Activated CD8-positive, alpha-beta memory T cell treated with anti-CD3 and anti-CD28 coated beads, Interleukin-2, amount 10 ng/mL, durations not matched to agents 7 days and 5 days (primary cell): Measurements from ENCODE around the gene ECEL1. TPM values are rescaled to one million over a fixed set of nuclear protein-coding genes. Genes with fewer than 3 reads are reported as not detected.

Experiments used
- ATAC-seq: fragments of 150-1000 bp; cut with Tn5 transposase; one replicate; pipeline ENCODE4 v1.10.0; 2021; ENCODE audit warnings: moderate library complexity
- CTCF ChIA-PET: fragments of 350-600 bp; sonication (Branson Sonifier 250); formaldehyde crosslinking; loops from one replicate; lab custom pipeline; 2021; ENCODE audit warnings: antibody characterized with exemption; lab: Charles Lee
- DNase-seq: peaks from one replicate; pipeline ENCODE4 v3.0.0-alpha.2; 2020
- H3K27ac Mint-ChIP-seq: one replicate; pipeline ENCODE4 v1.8.0; 2021; ENCODE audit warnings: mild to moderate bottlenecking, mixed read lengths
- H3K27me3 Mint-ChIP-seq: one replicate; pipeline ENCODE4 v1.8.0; 2021; ENCODE audit warnings: mixed read lengths
- H3K36me3 Mint-ChIP-seq: one replicate; pipeline ENCODE4 v1.8.0; 2021; ENCODE audit warnings: mild to moderate bottlenecking, mixed read lengths
- H3K4me1 Mint-ChIP-seq: one replicate; pipeline ENCODE4 v1.8.0; 2021; ENCODE audit warnings: mixed read lengths
- H3K4me3 Mint-ChIP-seq: one replicate; pipeline ENCODE4 v1.8.0; 2021; ENCODE audit warnings: mild to moderate bottlenecking, moderate library complexity, mixed read lengths
- H3K9me3 Mint-ChIP-seq: one replicate; pipeline ENCODE4 v1.8.0; 2022; ENCODE audit warnings: low read depth, mixed read lengths
- total RNA-seq, 2 experiments: library from RNA; stranded (reverse); gene quantifications; one replicate each; pipeline ENCODE4 v1.2.3, GENCODE V29; 2021

ECEL1 gene
- total RNA-seq, 2 experiments from 2014 or later: 0.21 TPM; not detected in 1

DNA sequence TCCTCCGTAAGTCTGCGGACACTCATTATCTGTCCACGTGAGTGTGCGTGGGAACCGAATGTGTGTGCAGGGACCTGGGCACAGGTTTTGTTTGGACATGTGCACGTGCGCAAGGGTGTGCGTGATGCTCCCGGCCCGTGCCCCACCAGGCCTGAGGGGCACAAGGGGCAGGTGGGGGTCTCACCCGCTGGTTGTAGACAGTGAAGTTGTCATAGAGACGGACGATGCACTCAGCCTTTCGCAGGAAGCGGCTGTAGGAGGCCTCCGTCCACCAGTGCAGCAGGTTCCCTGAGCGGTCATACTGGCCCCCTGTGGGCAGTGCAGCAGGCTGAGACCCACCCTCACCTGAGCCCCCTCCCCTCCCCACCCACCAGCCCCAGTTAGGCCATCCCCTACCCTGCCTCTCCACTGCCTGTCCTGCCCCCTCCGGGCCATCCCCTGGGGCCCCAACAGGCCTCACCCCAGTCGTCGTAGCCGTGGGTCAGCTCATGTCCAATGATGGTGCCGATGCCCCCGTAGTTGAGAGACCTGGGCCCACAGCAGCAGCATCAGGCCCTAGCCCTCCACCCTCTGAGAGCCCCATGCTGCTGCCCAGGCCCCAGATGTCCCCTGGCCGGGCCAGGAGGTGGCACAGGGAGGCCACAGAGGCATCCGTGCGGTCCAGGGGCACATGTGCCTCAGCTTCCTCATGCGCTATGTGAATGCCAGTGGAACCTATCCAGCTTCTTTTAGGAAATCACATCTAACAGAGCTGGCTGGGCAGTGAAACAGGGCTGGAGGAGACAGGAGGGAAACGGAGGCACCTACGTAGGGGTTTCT lies 6.1 kb downstream of the ECEL1 start:
- Mint-ChIP-seq H3K27me3 (peaks cover 21% of the 10 kb centered on the region), H3K9me3 (no peaks in the 10 kb centered on the region), H3K27ac (no peak overlapping the region), H3K4me3 (no peak overlapping the region), H3K36me3 (no peaks in the 10 kb centered on the region), H3K4me1 (no peaks in the 10 kb centered on the region)
- CTCF ChIA-PET: no interaction called here
- ATAC-seq: no peak
- DNase-seq: no peak

GRCh38 chr2:232480201-232481190 lies 7.1 kb downstream of the ECEL1 start:
- no peak overlapping the region for H3K4me3 Mint-ChIP-seq

GRCh38 chr2:232479341-232480200 lies 8.1 kb downstream of the ECEL1 start:
- Mint-ChIP-seq H3K4me3 (no peak overlapping the region), H3K27me3 (peaks cover 13% of the 10 kb centered on the region), H3K9me3 (no peaks in the 10 kb centered on the region), H3K27ac (no peak overlapping the region), H3K4me1 (no peaks in the 10 kb centered on the region), H3K36me3 (no peaks in the 10 kb centered on the region)
- DNase-seq (no peak), ATAC-seq (no peak)
- CTCF ChIA-PET: no interaction called here

More at GRCh38 chr2:232480201-232481190, 7.1 kb downstream of the ECEL1 start:
- Mint-ChIP-seq H3K27me3 (peaks cover 18% of the 10 kb centered on the region), H3K36me3 (no peaks in the 10 kb centered on the region), H3K4me1 (no peaks in the 10 kb centered on the region), H3K27ac (no peak overlapping the region), H3K9me3 (no peaks in the 10 kb centered on the region)
- CTCF ChIA-PET: no interaction called here
- no peak for DNase-seq
- no peak for ATAC-seq

DNA sequence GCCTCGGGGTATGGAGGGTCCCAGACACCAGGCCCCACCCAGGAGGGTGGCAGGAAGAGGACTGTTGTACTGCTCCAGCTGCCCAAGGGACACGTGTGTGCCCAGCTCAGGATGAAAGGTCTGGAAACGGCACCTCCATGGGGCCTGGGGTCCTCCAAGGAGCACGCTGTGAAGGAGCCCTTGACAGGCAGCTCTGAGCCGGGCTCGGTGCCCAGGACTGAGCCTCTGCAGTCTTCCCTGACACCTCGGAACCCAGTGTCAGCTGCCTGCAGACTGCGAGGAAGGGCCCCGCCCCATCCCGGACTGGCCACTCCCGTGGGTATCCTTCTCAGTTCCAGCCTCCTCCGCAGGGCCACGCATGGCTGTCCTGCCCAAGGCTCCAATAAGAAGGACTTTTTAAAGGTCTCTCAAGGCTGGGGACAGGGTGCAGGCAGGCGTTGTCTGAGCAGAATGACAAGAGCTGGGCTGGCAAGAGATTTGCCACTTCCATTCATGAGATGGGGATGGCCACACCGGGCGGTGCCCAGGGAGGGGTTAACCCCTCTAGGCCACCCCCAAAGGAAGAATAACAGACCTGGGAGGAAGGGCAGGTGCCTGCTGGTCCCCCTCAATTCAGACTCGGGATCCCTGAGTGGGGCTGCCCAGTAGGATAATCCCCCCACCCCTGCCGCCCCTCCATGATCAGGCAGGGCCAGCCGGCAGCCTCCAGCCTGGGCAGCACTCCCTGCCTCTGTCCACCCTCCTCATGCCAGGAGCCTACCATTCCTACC lies 8.9 kb downstream of the ECEL1 start:
- H3K9me3 Mint-ChIP-seq: no peaks in the 10 kb centered on the region
- H3K27me3 Mint-ChIP-seq: peaks cover 9% of the 10 kb centered on the region
- DNase-seq (no peak), ATAC-seq (no peak)
- no peak overlapping the region for H3K4me3 Mint-ChIP-seq
- no peaks in the 10 kb centered on the region for H3K36me3 Mint-ChIP-seq
- no peak overlapping the region for H3K27ac Mint-ChIP-seq
- CTCF ChIA-PET: no interaction called here
- H3K4me1 Mint-ChIP-seq: no peaks in the 10 kb centered on the region

GRCh38 chr2:232477751-232478510 lies 9.7 kb downstream of the ECEL1 start:
- Mint-ChIP-seq H3K27me3 (peaks cover 14% of the 10 kb centered on the region), H3K36me3 (no peaks in the 10 kb centered on the region), H3K27ac (no peak overlapping the region), H3K4me1 (no peaks in the 10 kb centered on the region), H3K4me3 (no peak overlapping the region), H3K9me3 (no peaks in the 10 kb centered on the region)
- CTCF ChIA-PET: no interaction called here
- ATAC-seq (no peak), DNase-seq (no peak)

GRCh38 chr2:232476791-232477190 lies 10.8 kb downstream of the ECEL1 start:
- no peak for ATAC-seq
- H3K4me3 Mint-ChIP-seq: no peak overlapping the region
- H3K27ac Mint-ChIP-seq: no peak overlapping the region
- CTCF ChIA-PET: no interaction called here
- peaks cover 26% of the 10 kb centered on the region for H3K27me3 Mint-ChIP-seq
- no peaks in the 10 kb centered on the region for H3K9me3 Mint-ChIP-seq
- no peaks in the 10 kb centered on the region for H3K4me1 Mint-ChIP-seq
- no peak for DNase-seq
- no peaks in the 10 kb centered on the region for H3K36me3 Mint-ChIP-seq

DNA sequence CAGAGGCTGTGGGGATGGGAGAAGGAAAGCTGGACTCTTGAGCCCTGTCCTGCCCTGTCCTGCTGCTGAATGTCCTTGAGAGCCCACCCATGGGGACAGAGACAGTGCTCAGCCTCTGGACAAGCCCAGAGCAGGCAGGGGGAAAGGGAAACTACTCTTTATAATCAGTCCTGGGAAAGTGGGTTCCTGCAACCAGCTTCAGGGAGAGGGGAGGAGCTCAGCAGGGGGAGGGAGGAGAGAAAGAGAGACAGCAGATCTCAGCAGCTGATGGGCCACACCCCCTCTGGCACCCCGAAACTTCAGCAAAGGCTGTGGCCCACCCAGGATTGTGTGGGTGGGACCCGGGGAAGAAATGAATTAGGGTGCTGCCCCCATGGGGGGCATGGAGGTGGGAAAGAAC lies 11.6 kb downstream of the ECEL1 start:
- Mint-ChIP-seq H3K4me1 (no peaks in the 10 kb centered on the region), H3K4me3 (no peak overlapping the region), H3K27ac (no peak overlapping the region), H3K36me3 (no peaks in the 10 kb centered on the region), H3K27me3 (peaks cover 32% of the 10 kb centered on the region), H3K9me3 (no peaks in the 10 kb centered on the region)
- CTCF ChIA-PET: interaction anchor here (0.7 kb wide), 1 partner anchor 23 kb away, joined by 3 read pairs; no protein-coding TSS in a partner anchor
- ATAC-seq (no peak), DNase-seq (no peak)

- Mint-ChIP-seq H3K4me3 (no peak overlapping the region), H3K9me3 (no peaks in the 10 kb centered on the region), H3K27ac (no peak overlapping the region), H3K36me3 (no peaks in the 10 kb centered on the region), H3K4me1 (no peaks in the 10 kb centered on the region), H3K27me3 (peaks cover 54% of the 10 kb centered on the region)
- CTCF ChIA-PET: no interaction called here
- ATAC-seq (no peak), DNase-seq (no peak)
Observed at GRCh38 chr2:232473467-232473890, 14.2 kb downstream of the ECEL1 start.

DNA sequence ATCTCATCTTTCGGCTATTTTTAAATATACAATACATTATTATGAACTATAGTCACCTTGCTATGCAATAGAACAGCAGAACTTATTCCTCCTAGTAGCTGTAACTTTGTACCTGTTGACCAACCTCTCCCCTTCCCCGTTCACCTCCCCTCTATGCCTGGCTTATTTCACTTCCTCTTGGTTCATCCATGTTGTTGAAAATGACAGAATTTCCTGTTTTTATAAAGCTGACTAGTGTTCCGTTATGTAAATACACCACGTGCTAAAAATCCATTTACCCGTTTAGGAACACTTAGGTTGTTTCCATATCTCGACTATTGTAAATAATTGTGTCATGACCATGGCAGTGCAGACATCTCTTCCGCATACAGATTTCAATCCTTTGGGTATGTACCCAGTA lies 21.4 kb downstream of the ECEL1 start:
- no peaks in the 10 kb centered on the region for H3K4me1 Mint-ChIP-seq
- H3K9me3 Mint-ChIP-seq: no peaks in the 10 kb centered on the region
- CTCF ChIA-PET: no interaction called here
- no peak for DNase-seq
- peaks cover 35% of the 10 kb centered on the region for H3K27me3 Mint-ChIP-seq
- no peak overlapping the region for H3K4me3 Mint-ChIP-seq
- no peaks in the 10 kb centered on the region for H3K36me3 Mint-ChIP-seq
- no peak overlapping the region for H3K27ac Mint-ChIP-seq
- no peak for ATAC-seq

- Mint-ChIP-seq H3K9me3 (no peaks in the 10 kb centered on the region), H3K27me3 (peaks cover 29% of the 10 kb centered on the region), H3K36me3 (no peaks in the 10 kb centered on the region), H3K4me3 (no peak overlapping the region), H3K27ac (no peak overlapping the region), H3K4me1 (no peaks in the 10 kb centered on the region)
- CTCF ChIA-PET: interaction anchor here (0.5 kb wide), 1 partner anchor 140 kb away, joined by 3 read pairs; no protein-coding TSS in a partner anchor
- DNase-seq: no peak
- ATAC-seq: no peak
Observed at GRCh38 chr2:232465061-232465460, 22.6 kb downstream of the ECEL1 start.

DNA sequence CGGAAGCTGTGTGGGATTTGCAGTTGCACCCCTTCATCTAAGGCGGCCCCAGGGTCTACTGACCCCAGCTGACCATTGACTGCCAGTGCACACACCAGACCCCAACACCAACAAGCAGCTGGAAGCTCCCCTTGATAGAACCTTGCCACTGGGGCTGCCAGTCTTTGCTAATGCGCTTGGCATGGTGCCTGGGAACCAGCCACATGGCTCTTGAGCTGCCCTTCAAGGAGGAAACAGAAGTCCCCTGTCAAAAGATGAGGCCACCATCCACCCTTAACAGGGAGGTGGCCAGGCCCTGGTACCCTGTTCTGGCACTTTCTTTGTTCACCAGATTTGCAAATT lies 23.1 kb downstream of the ECEL1 start:
- no peak for DNase-seq
- no peak overlapping the region for H3K4me3 Mint-ChIP-seq
- H3K27me3 Mint-ChIP-seq: peaks cover 28% of the 10 kb centered on the region
- H3K36me3 Mint-ChIP-seq: no peaks in the 10 kb centered on the region
- no peak for ATAC-seq
- H3K27ac Mint-ChIP-seq: no peak overlapping the region
- no peaks in the 10 kb centered on the region for H3K4me1 Mint-ChIP-seq
- CTCF ChIA-PET: no interaction called here
- H3K9me3 Mint-ChIP-seq: no peaks in the 10 kb centered on the region
